GM12873 (cell line): ENCODE data around the gene CIC.
A peak's percentile ranks its signal among the peaks of the same experiment; 100 is the strongest.

ENCODE experiments used
- CTCF ChIP-seq: IDR thresholded peaks from 2 replicates; pipeline ENCODE4 v1.5.1; 2012; ENCODE audit warnings: low read depth, mild to moderate bottlenecking, moderate library complexity, low read length, control low read depth; ENCODE audit not compliant: insufficient read depth; ENCODE audit errors: missing control alignments

Gene CIC

DNA sequence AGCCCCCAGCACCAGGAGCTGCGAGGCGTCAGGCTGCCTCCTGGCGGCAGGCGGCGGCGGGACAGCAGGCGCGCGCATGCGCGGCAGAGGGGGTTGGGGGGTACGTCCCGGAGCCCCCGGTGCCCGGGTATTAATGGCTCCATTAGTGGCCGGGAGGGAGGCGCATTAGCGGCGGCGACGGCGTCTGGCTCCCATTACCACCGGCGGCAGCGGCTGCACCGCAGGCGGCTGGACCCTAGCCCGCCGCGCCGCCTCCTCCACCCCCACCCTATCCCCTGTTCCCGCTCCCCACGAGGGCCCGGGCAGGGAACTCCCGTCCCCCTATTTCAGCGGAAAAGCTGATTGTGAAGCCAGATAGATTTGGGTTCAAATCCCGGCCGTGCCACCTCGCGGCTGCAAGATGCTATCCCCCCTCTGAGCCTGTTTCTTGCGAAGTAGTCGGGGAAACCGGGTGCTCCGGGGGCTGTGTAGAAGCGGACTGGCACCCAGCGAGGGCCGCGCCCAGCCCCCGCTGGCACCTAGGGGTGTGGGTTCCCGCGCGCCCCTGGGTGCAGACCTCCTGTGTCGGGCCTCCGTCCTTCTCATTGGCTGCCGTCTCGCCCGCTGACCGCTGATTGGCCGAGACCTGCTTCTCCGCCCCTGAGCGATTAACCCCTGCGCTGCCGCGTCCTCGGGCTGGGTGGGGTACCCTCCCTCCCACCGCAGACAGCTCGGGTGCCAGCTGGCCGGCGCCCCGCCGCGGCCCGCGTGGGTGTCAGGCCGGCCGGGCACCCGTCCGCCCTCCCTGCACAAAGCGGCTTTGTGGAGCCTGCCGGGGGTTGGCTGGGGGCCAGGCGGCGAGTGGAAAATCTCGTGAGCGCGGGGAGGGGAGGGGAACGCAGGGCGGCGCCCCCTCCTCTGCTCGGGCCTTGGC is 11.1 kb downstream of the CIC start:
- TF ChIP-seq CTCF, result peak; percentile 95

- no peak for TF ChIP-seq CTCF
These were observed 11.7 kb downstream of the CIC start for GRCh38 chr19:42280815-42281145.

- peak; percentile 36 for TF ChIP-seq CTCF
These were observed 12.2 kb downstream of the CIC start for GRCh38 chr19:42281146-42281826.

- no peak for TF ChIP-seq CTCF
These were observed 13.0 kb downstream of the CIC start for GRCh38 chr19:42281827-42282762.

DNA sequence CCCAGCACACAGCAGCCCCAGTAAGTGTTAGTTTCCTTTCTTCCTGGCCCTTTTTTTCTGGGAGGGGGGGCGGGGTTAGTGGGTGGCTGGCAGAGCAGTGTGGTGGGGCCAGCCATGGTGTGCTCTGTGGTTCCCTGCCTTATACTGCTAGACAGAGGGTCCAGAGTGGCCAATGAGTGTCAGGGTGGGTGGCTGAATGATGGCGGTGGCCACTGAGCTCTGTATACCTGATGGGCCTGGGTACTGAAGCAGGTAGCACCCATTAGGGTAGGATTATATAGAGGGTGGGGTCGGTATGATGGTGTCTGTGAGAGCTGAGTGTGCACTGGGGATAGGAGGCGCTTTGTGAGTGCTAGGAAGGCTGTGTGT is 13.8 kb downstream of the CIC start:
- TF ChIP-seq CTCF, result no peak

- no peak for TF ChIP-seq CTCF
These were observed 14.4 kb downstream of the CIC start for GRCh38 chr19:42283188-42284065.
